GM18861 (cell line): ENCODE measurements around the gene MLIP.
A peak's percentile ranks its signal among the peaks of the same experiment; 100 is the strongest.

Source experiments
- ATAC-seq: cut with Tn5 transposase; IDR thresholded peaks from one replicate; pipeline ENCODE4 v1.9.1; 2021; ENCODE audit not compliant: unreplicated experiment

MLIP gene

DNA sequence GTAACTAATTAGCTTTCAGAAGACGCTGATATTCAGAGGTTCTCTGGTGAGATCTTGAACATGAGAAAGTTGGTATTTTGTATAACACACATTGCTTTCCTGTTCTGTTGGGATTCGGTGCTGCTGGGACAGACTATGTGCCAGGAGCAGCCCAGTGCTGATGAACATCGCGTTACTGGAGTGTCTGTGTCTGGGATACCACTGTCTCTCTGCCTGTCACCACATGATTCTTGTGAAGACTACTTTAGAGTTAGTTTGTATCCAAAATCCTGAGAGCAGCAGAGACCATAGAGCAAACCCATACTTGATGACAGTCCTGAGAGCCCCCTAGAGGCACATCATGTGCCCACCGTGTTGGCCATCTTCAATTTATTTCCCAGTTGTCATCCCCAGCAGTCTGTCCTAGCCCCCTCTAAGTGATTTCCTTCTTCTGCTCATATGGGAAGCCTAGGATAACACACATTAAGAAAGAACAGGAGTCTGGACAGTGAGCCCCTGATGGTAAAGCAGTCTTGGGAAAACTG is 155.2 kb downstream of the MLIP start:
- ATAC-seq: no peak

DNA sequence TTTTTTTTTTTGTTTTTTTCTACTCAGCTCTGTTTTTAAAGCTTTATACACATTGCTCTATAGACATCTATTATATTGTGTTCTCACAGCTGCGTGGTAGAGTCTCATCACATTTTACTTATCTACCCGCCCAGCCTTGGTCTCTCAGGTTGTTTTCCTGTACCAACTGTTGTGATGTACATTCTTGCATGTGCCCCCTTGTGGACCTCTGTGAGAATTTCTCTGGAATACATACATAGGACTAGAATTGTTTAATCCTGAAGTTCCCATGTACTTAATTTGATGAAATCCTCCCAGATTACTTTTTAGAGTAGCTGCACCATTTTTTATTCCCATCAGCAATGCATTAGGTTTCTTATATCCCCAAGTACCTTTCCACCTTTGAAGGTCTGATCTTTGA is 156.6 kb downstream of the MLIP start:
- no peak for ATAC-seq

DNA sequence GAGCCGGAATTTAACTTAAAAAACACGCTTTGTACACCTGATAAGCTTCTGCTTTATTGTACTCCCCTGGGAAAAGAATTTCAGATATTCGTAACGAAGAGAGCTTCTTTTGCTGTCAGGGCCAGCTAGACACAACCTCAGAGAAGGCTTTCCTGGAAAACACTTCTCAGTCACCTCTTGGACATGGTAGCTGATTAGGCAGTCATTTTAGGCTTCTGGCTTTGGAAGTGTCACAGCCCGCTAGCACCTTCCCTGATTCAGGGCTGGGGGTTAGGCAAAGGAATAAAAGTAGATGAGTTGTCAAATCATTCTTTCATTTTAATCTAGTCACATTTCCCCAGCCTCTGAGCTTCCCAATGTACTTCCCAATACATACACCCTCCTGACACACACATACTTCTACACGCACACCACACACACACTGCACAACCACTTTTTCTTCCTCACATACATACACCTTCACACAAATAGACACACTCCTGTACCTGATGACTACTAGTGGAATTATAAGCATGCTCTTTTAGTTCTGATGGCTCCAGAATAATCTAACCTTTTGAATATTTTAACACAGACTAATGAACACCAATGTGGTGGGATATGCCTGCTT is 162.1 kb downstream of the MLIP start:
- ATAC-seq: no peak

DNA sequence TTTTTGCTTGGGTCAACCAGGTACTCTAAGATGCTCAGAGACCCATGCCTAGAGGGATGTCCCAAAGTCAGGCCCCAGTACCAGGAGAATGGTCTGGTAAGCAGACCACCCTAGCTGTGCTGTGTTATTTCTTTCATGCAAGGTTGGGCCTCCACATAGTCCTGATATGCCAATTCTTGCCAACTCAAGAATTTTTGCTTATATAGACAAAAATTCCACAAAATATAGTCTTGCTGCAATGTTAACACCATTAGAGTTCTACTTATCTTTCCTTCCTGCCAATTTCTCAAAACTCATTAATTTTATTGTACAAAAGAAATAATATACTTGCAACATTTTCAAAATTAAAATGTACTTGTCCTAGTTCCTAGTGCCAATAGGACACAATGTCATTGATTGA is 163.1 kb downstream of the MLIP start:
- no peak for ATAC-seq

DNA sequence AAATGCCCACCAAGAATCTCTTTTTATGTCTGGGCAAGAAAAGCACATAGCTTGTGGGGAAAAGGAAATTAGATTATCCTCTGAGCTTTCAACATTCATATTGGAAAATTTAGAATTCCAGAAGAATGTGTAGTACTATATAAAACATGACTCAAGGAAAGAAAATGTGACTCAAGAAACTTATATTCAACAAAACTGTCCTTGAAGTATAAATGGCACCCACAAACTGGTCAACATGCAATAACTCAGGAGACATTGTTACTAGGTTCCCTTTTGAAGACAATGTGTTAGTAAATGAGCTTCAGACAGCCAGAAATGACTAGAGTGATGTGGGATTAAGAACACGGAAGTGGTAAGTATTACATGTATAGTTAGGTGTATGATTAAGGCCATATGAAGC is 170.9 kb downstream of the MLIP start:
- ATAC-seq: no peak

DNA sequence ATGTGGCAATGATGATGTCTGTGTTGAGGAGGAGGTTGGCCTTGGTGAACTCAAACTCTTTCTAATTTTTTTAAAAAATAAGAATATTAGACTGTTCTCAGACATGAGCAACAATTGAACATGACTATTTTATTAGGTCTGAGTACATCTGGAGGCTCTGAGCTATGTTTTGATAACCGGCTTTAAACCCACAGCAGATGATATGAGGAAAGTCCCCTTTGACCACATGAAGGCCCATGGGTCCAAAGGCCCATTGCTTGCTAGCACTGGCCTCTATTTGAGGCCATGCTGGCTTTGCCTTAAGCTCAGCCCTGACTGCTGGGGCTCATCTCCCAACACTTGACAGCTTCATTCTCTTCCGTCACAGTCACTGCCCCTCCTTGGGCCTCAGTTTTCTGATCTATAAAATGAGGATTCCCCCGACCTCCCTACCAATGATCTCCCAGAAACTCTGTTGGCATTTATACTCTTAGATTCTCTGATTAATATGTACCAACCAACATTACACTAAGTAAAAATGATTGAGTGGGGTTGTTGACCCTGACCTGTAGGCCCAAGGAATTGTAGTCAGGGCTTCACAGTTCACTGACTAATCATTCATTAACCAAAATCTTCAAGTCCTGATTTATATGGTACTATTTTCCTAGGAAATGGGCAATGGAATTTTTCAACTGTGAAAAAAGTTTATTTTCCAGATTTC is 173.1 kb downstream of the MLIP start:
- no peak for ATAC-seq

DNA sequence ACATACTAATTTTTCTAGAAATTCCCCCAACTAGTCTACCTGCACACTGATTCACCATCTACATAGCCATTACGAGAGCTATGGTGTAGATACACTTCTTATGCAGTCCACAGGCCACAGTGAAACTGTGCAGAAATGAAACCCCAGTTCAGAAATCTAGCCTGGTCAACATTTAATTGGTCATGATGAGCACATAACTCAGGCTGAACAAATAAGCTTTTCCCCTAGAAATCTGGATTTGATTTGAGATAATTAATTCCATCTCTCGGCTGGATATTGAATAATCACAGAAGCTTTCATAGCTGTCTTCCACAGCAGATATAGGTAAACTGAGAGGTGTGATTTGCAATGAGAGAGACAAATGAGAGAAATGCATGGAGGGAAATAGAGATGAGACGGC is 174.4 kb downstream of the MLIP start:
- no peak for ATAC-seq

DNA sequence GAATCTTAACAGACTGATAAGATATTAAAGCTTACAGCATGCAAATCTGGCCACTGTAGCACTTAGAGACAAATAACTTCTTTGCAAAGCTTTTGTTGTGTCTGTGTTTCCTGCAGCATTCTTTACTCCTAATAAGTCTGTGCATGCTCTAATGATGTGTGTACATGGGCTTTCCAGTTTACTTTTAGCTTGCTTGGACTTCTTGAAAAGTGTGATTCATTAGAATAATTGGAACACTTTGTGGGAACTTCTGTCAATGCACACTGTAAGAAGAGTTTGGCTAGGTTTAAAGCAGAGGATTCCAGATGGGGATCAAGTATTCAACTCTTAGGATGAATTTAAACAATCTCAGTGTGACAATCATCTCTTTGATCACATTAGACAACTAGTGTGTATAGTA is 174.9 kb downstream of the MLIP start:
- no peak for ATAC-seq

DNA sequence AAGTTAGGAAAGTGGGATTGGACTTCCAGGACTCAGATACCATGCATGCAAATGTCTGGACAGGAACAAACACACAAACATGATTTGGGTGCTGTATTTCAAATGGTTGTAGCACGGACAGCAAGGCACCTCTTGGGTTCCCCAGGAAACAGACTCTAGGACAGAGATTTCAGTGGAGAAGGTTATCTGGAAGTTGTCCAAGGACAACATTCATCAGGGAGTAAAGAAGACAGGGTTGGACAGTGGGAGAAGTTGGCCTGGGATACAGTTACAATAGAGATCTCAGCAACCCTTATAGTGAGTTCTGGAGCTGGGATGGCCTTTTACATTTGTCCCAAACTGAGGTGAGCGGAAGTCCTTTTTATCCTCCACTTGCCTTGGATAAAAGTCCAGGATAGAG is 177.2 kb downstream of the MLIP start:
- no peak for ATAC-seq

DNA sequence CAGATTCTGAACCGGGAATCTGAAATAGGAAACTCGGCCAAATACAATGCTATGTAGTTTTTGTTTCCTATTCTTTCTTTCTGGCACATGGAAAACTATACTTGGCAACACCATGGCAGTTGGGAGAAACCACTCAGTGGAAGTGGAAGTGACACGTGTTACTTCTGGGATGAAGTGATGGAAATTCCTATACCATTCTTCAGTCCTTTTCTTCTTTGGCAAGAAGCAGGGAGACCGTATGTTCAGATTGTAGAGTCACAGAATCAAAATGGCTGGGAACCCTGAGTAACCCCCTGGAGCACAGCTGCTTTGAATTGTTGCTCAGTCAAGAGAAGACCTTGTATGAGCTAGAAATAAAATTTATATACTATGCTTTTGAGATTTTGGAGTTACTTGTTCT is 178.2 kb downstream of the MLIP start:
- no peak for ATAC-seq

DNA sequence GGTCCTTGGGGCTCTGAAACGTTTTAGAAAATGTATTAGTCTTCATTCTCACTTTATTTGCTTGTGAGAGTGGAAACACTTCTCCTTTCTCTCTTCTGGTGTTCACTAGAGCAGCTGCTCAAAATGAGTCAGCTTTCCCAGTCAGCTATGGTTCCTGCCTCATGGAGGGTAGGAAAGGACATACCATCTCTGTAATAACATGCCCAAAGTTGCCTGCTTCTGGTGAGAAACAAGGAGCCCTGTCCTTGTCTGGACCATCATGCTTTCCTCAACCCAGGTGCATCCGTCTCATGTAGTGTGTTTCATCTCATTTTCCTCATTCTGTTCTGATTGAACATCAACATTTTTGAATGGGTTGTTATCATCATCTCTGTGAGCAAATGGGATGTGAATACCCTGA is 179.9 kb downstream of the MLIP start:
- peak; percentile 58 for ATAC-seq

DNA sequence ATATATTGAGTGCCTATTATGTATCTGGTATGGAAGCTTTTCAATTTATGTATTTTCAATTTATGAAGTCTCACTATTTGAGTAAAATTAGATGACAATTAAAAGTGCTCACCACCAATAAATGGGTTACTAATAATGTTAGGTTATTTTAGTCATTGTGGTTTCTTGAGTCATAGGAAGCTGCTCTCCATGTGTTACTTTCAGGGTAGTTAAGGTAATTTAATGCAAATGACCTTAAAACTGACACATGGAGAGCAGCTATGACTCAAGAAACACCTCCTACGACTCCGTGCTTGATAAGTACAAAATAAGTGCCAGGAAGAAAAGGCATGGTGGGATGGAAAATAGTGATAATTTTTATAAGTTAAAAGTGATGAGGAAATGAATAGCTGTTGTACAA is 180.5 kb downstream of the MLIP start:
- ATAC-seq: peak; percentile 97

DNA sequence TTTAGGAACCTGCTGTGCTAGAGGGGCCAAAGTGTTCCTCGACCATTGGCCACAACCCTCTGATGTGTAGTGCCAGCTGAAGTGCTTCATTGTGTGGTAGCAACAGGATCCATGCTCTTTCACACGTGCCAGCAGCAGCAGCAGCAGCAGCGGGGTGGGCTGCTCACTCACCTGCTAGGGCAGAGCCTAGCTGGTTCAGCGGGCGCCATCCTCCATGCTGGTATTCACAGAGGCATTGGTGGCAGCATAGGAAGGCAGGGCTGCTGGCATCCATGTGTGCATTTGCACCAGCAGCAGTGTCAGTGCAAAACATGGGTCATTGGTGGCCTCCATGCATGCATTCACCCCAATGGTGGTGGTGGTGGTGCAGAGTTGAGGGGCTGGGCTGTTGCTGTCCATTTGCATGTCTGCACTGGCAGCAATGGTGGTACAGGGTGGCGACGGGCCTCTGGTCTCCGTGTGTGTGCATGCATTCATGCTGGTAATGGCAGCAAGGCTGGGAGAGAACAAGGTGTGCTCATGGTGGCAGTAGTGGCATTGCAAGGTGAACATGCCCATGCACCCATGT is 183.8 kb downstream of the MLIP start:
- no peak for ATAC-seq

DNA sequence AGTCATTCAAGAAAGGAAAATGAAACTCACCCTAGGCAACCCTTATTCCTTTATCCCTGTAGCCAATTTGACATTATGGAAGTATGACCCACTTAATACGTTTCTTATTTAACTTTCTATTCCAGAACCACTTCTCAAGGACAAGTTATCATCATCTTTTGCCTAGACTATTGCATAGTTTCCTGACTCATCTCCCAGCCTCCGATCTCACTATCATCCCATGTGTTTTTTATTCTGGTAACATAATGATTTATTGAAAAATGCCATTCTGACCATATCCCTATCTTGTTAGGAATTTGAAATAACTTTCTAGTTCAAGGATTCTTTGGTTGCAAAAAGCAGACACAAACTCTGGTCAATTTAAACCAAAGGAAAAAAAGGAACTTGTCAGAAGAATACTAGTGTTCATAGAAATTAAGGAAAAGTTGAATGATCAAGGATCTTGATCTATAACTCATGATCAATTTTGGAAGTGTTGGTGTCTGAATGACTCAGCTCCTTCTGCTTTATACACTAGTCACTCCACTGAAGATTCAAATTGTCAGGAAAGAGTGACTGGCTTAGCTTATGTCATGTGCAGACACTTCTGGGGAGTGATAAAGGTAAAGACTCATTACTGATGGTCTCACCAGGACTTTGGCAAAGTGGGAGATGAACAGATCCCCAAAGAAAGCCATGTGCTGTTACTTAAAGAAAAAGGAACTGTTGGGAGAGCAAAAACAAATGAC is 188.5 kb downstream of the MLIP start:
- ATAC-seq: no peak

DNA sequence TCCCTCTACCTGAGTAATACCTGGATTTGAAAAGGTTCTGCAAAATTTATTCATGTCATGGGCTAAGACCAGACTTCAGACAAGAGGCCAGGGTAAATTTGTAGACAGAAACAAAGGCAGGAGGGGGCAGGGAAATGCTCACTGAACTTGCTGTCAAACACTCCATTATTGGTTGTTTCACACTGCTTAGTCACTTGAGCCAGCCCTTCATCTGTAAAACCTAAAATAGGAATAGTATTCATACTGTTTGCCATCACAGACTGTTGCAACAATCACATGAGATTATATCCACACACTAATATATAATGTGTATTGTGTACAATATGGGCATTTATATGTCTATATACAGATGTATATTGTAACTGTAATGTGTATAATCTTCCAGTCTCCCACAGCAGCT is 190.5 kb downstream of the MLIP start:
- ATAC-seq: no peak

DNA sequence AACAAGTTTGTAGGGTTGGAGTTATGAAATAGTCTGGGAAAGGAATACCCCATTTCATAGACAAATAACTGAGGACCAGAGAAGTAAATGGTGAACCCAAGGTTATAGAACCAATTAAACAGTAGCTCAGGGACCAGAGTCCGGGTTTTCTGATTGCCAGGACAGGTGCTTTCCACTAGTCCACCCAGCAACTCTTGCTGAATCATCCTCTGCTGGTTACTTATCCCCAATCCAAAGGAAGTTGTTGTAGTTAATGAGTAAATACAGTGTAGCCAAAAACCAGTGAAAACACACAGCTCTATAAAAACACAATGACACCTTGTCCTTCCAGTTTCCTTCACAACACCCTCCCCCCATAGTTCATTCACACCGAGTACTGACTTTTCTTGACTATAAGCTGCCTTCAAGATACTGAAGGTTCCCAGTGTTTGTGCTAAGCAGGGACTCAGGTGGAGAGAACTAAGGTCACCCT is 196.2 kb downstream of the MLIP start:
- ATAC-seq: peak; percentile 64

DNA sequence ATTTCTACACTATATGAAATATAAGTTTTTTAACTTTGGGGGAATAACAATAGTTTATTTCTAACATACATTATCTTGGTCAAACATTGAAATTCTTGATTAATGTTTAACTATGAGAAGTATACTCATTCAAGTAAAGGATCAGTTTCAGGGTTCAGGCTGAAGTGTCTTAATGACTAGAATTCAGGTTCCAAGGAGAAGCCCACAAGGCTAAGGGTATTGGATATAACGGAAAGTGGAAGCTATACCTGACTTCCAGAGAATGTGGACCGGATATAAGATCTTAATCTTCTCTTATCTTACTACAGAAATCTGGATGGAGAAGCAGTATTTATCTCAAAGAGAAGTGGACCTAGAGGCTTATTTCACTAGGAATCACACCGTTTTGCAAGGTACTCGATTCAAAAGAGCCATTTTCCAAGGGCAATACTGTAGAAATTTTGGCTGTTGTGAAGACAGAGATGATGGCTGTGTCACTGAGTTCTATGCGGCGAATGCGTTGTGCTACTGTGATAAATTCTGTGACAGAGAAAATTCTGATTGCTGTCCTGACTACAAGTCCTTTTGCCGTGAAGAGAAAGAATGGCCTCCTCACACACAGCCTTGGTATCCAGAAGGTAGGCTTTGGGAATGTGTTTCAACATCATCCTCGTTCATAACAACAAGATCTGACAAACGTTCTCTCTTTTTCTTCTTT is 197.2 kb downstream of the MLIP start, which contains the start of gene TINAG:
Gene TINAG, plus strand, starts transcription at position 153 of the 697 bp plus-strand sequence. Its CDS starts 110 bp downstream, at position 263.
- ATAC-seq: peak; percentile 46

DNA sequence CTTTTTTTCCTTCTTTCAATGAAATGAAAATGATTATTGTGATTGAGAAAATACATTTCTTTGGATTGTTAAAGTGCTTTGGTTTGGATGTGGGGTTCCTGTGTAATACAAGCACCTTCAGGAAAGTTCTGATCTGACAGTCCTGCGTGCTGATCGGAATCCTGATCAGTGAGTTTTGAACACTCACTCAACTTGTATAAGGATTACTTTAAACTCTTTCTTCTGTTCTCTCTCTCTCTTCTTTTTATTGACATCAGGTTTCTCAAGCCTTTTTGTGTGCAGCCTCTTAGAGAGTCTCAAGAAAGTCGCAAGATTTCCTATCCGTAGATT is 197.7 kb downstream of the MLIP start:
- ATAC-seq: no peak

DNA sequence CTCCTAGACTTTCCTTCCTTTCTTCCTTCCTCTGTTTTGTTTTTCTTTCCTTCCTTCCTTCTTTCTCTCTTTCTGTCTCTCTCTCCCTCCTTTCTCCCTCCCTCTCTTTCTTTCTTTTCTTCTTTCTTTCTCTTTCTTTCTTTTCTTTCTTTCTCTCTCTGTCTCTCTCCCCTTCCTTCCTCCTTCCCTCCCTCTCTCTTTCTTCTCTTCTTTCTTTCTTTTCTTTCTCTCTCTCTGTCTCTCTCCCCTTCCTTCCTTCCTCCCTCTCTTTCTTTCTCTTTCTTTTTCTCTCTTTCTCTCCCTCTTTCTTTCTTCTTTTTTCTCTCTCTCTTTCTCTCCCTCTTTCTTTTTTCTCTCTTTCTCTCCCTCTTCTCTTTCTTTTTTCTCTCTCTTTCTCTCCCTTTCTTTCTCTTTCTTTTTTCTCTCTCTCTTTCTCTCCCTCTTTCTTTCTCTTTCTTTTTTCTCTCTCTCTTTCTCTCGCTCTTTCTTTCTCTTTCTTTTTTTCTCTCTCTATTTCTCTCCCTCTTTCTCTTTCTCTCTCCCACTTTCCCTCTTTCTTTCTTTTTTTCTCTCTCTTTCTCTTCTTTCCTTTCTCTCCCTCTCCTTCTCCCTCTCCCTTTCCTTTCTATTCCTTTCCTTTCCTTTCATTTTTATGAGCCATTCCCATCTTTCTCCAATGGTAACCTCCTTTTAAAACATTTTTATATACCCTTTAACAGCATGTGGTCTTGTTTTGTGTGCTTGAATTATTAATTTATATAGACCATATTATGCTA is 199.3 kb downstream of the MLIP start:
- ATAC-seq: no peak

DNA sequence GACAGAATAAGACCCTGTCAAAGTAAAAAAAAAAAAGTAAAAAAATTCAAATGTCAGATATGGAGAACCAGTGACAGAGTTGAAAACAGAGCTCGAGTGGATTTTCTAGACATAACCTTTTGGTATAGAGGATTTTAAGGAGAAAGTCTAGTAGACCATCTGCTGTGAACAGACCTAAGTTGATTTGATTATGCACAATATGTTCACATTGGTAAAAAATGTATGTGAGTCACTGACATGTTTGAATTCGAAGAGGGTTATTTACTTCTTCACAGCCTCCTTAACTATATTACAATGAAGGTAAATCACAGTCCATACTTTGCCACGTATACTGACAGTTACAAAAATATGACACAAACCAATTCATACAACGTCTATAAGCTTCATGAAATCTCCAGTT is 204.4 kb downstream of the MLIP start:
- no peak for ATAC-seq
